Thoracic aorta (tissue), 2 donors: Measurements from ENCODE around the gene MARCHF9. TPM values are rescaled to one million over a fixed set of nuclear protein-coding genes. Genes with fewer than 3 reads are reported as not detected.
A peak's percentile ranks its signal among the peaks of the same experiment; 100 is the strongest.

Experiments
- ATAC-seq: fragments of 150-250 bp; one replicate; pipeline ENCODE4 v1.8.0; 2017; ENCODE audit warnings: low read depth; ENCODE audit not compliant: insufficient number of reproducible peaks, low FRiP score
- DNase-seq: peaks from one replicate; pipeline ENCODE4 v3.0.0-alpha.2; 2020; ENCODE audit warnings: low spot score
- H3K27ac ChIP-seq, 2 donors: fragments of 200-600 bp; sonication (generic); 1 replicate in 1 of 2; 2 replicates in 1 of 2; pipeline ENCODE4 v1.5.1; 2016; ENCODE audit warnings: mild to moderate bottlenecking in 2 of 2, moderate library complexity in 2 of 2
- H3K27me3 ChIP-seq: fragments of 200-600 bp; sonication (generic); replicated peaks from 2 replicates; pipeline ENCODE4 v1.6.0; 2016; ENCODE audit warnings: mild to moderate bottlenecking; ENCODE audit not compliant: insufficient read depth
- H3K36me3 ChIP-seq: fragments of 200-600 bp; sonication (generic); one replicate; pipeline ENCODE4 v1.5.1; 2016
- H3K4me1 ChIP-seq, 2 donors: fragments of 200-600 bp; sonication (generic); 1 replicate in 1 of 2; 2 replicates in 1 of 2; pipeline versions ENCODE4 v1.5.1 to v1.6.0; 2016; ENCODE audit warnings: low read depth in 2 of 2, mild to moderate bottlenecking in 1 of 2; ENCODE audit not compliant: control insufficient read depth in 1 of 2
- H3K4me3 ChIP-seq: fragments of 200-600 bp; sonication (generic); 2 replicates; pipeline ENCODE4 v1.5.1; 2016; ENCODE audit warnings: mild to moderate bottlenecking
- H3K9me3 ChIP-seq: fragments of 200-600 bp; sonication (generic); 2 replicates; pipeline ENCODE4 v1.5.1; 2016
- CTCF ChIP-seq: fragments of 200-600 bp; sonication (generic); IDR thresholded peaks from one replicate; pipeline ENCODE4 v1.5.1; 2019; ENCODE audit warnings: antibody characterized with exemption
- total RNA-seq, 2 donors: library from RNA; depleted of rRNA; stranded (reverse); fragments of >200 nt; gene quantifications; one replicate each; pipeline versions ENCODE4 v1.1.0 to v1.2.3, GENCODE V29; 2016

Gene MARCHF9
- total RNA-seq, 2 donors from 2014 or later: 8.8 to 11.2 TPM

- ATAC-seq (peak; percentile 70), DNase-seq (peak; percentile 88)
- Histone ChIP-seq H3K9me3 (no peaks in the 10 kb centered on the region), H3K27ac (peak within 1 kb of the TSS; percentile 35 to 53), H3K4me1 (peaks cover 12 to 17% of the 10 kb centered on the region in 2 donors), H3K36me3 (peaks cover 16% of the 10 kb centered on the region), H3K27me3 (no peaks in the 10 kb centered on the region), H3K4me3 (peak within 1 kb of the TSS; percentile 98)
- peak; percentile 89 for TF ChIP-seq CTCF
Observed at GRCh38 chr12:57782608-57783465, 27.9 kb downstream of the MARCHF9 start, which contains the start of gene TSFM. Gene TSFM (plus strand): TSS chr12:57782787. CDS start chr12:57782802, 15 bp downstream.

GRCh38 chr12:57783466-57783801 lies 28.5 kb downstream of the MARCHF9 start:
- TF ChIP-seq CTCF: no peak
- Histone ChIP-seq H3K36me3 (peaks cover 17% of the 10 kb centered on the region), H3K9me3 (no peaks in the 10 kb centered on the region), H3K4me1 (peaks cover 12 to 17% of the 10 kb centered on the region in 2 donors), H3K4me3 (peak overlapping the region; percentile 98), H3K27me3 (no peaks in the 10 kb centered on the region), H3K27ac (no peak overlapping the region)
- ATAC-seq (no peak), DNase-seq (no peak)

- Histone ChIP-seq H3K27ac (no peak overlapping the region), H3K4me3 (no peak overlapping the region), H3K27me3 (no peaks in the 10 kb centered on the region), H3K9me3 (no peaks in the 10 kb centered on the region), H3K4me1 (peaks cover 12 to 17% of the 10 kb centered on the region in 2 donors), H3K36me3 (peaks cover 17% of the 10 kb centered on the region)
- DNase-seq: no peak
- ATAC-seq: no peak
- no peak for TF ChIP-seq CTCF
Observed at GRCh38 chr12:57783861-57784260, 29.0 kb downstream of the MARCHF9 start.

- ATAC-seq: no peak
- TF ChIP-seq CTCF: no peak
- DNase-seq: no peak
- Histone ChIP-seq H3K4me3 (no peak overlapping the region), H3K4me1 (no peaks in the 10 kb centered on the region), H3K36me3 (peaks cover 26% of the 10 kb centered on the region), H3K27me3 (no peaks in the 10 kb centered on the region), H3K27ac (no peak overlapping the region), H3K9me3 (no peaks in the 10 kb centered on the region)
Observed at GRCh38 chr12:57793920-57794319, 39.0 kb downstream of the MARCHF9 start.

- H3K27ac ChIP-seq: no peak overlapping the region
- H3K27me3 ChIP-seq: no peaks in the 10 kb centered on the region
- DNase-seq: no peak
- no peak for TF ChIP-seq CTCF
- peaks cover 36% of the 10 kb centered on the region for H3K36me3 ChIP-seq
- no peak overlapping the region for H3K4me3 ChIP-seq
- no peak for ATAC-seq
- H3K4me1 ChIP-seq: no peaks in the 10 kb centered on the region
- no peaks in the 10 kb centered on the region for H3K9me3 ChIP-seq
Observed at GRCh38 chr12:57795354-57795753, 40.5 kb downstream of the MARCHF9 start.
